ENCODE data around the gene ETFBKMT.
"Not testable (repeated sequence)": the region's sequence is repeated elsewhere in the genome, so short reads cannot be mapped to it uniquely, and the experiment has no call there.

Gene ETFBKMT

GRCh38 chr12:31710021-31710818, 50.7 kb downstream of the ETFBKMT start:
- no peak overlapping the region for H3K4me3 ChIP-seq (replicated peaks; ENCODE audit: low read depth, low read length)
- TF ChIP-seq, protein P1, sequence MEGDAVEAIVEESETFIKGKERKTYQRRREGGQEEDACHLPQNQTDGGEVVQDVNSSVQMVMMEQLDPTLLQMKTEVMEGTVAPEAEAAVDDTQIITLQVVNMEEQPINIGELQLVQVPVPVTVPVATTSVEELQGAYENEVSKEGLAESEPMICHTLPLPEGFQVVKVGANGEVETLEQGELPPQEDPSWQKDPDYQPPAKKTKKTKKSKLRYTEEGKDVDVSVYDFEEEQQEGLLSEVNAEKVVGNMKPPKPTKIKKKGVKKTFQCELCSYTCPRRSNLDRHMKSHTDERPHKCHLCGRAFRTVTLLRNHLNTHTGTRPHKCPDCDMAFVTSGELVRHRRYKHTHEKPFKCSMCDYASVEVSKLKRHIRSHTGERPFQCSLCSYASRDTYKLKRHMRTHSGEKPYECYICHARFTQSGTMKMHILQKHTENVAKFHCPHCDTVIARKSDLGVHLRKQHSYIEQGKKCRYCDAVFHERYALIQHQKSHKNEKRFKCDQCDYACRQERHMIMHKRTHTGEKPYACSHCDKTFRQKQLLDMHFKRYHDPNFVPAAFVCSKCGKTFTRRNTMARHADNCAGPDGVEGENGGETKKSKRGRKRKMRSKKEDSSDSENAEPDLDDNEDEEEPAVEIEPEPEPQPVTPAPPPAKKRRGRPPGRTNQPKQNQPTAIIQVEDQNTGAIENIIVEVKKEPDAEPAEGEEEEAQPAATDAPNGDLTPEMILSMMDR (IDR thresholded peaks at IDR 0.05; ENCODE audit: low read length, missing control alignments): no peak
- no peak for DNase-seq (ENCODE audit: low read depth)

GRCh38 chr12:31712877-31713276, 53.4 kb downstream of the ETFBKMT start:
- H3K4me3 ChIP-seq (replicated peaks; ENCODE audit: low read depth, low read length): no peak overlapping the region
- no peak for DNase-seq (ENCODE audit: low read depth)
- TF ChIP-seq, protein P1 (IDR thresholded peaks at IDR 0.05; ENCODE audit: low read length, missing control alignments): no peak

DNA sequence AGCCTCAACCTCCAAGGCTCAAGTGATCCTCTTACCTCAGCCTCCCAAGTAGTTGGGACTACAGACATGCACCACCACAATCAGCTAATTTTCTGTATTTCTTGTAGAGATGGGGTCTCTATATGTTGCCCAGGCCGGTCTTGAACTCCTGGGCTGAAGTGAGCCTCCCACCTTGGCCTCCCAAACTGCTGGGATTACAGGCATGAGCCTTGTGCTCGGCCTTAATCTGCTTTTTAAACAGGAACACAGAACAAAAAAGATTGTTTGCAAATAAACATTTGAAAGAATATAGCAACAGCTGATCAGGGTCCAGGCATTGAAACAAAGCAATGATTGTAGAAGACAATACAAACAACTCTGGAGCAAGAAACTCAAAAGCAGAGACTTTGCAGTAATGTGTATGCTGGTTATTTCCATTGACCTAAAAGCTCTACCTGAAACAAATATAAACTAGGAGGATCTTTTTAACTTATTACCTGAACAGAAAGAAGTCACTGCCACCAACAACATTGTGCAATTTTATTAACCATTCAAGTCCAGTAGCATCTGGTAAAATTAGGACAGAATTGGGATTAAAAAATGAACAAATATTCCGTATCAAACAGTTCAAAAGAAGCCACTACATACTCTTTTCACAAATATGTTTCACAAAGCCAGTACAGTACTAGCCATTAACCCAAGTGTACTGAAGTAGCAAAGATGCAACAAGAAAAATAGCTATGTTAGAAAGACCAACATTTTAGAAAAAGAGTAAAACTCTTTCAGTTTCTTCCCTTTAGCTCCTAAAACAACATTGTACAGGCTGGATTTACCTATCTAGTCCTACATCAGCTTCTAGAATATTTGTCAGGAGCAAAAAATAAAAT, 55.2 kb downstream of the ETFBKMT start:
- no peak overlapping the region for H3K4me3 ChIP-seq (replicated peaks; ENCODE audit: low read depth, low read length)
- TF ChIP-seq, protein P1 (IDR thresholded peaks at IDR 0.05; ENCODE audit: low read length, missing control alignments): no peak
- no peak for DNase-seq (ENCODE audit: low read depth)

- TF ChIP-seq, protein P1 (IDR thresholded peaks at IDR 0.05; ENCODE audit: low read length, missing control alignments): no peak
- DNase-seq (ENCODE audit: low read depth): peak; percentile 83
- no peak overlapping the region for H3K4me3 ChIP-seq (replicated peaks; ENCODE audit: low read depth, low read length)
Measured at GRCh38 chr12:31715283-31715825, 55.9 kb downstream of the ETFBKMT start.

GRCh38 chr12:31716998-31717397, 57.5 kb downstream of the ETFBKMT start:
- not testable (repeated sequence) for DNase-seq (ENCODE audit: low read depth); H3K4me3 ChIP-seq (replicated peaks; ENCODE audit: low read depth, low read length)

DNA sequence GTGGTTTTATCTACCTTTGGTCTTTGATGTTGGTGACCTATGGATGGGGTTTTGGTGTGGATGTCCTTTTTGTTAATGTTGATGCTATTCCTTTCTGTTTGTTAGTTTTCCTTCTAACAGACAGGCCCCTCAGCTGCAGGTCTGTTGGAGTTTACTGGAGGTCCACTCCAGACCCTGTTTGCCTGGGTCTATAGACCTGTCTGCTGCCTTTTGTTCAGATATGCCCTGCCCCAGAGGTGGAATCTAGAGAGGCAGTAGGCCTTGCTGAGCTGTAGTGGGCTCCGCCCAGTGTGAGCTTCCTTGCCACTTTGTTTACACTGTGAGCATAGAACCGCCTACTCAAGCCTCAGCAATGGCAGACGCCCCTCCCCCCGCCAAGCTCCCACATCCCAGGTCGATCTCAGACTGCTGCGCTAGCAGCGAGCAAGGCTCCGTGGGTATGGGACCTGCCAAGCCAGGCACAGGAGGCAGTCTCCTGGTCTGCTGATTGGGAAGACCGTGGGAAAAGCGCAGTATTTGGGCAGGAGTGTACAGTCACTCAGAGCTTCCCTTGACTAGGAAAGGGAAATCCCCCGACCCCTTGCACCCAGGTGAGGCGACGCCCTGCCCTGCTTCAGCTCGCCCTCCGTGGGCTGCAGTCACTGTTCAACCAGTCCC, 59.2 kb downstream of the ETFBKMT start:
- not testable (repeated sequence) for DNase-seq (ENCODE audit: low read depth); H3K4me3 ChIP-seq (replicated peaks; ENCODE audit: low read depth, low read length)

- TF ChIP-seq, protein P1 (IDR thresholded peaks at IDR 0.05; ENCODE audit: low read length, missing control alignments): no peak
- no peak for DNase-seq (ENCODE audit: low read depth)
- H3K4me3 ChIP-seq (replicated peaks; ENCODE audit: low read depth, low read length): no peak overlapping the region
Measured at GRCh38 chr12:31722580-31722979, 63.1 kb downstream of the ETFBKMT start.

Measured in fibroblast of pulmonary artery (primary cell).